Neural cell (in vitro differentiated cells): ENCODE measurements around the gene POLA2. TPM values are rescaled to one million over a fixed set of nuclear protein-coding genes. Genes with fewer than 3 reads are reported as not detected.
"Not testable (repeated sequence)": the region's sequence is repeated elsewhere in the genome, so short reads cannot be mapped to it uniquely, and the experiment has no call there.

Experiments used
- H2AFZ ChIP-seq: fragments of 200-600, 300-800 bp; sonication (generic), shearing (Covaris generic); 2 replicates; pipeline ENCODE4 v1.6.0; 2014; ENCODE audit warnings: low read depth, mild to moderate bottlenecking, antibody characterized with exemption, low read length, moderate library complexity
- H3F3A ChIP-seq: fragments of 200-600 bp; shearing (Covaris generic); 2 replicates; pipeline ENCODE4 v1.6.1; 2016; ENCODE audit warnings: mild to moderate bottlenecking, moderate library complexity, mixed read lengths, antibody characterized with exemption, low read length; ENCODE audit not compliant: insufficient read depth, poor library complexity, severe bottlenecking
- H3K27ac ChIP-seq: fragments of 200-600, 300-800 bp; sonication (generic), shearing (Covaris generic); 2 replicates; pipeline ENCODE4 v1.5.1; 2014; ENCODE audit warnings: mild to moderate bottlenecking, low read length, moderate library complexity
- H3K27me3 ChIP-seq: fragments of 300-800, 200-600 bp; sonication (generic), shearing (Covaris generic); 2 replicates; pipeline ENCODE4 v1.6.0; 2014; ENCODE audit warnings: mild to moderate bottlenecking, low read depth, low read length, moderate library complexity; ENCODE audit not compliant: insufficient read depth
- H3K36me3 ChIP-seq: fragments of 300-800, 200-600 bp; sonication (generic), shearing (Covaris generic); 2 replicates; pipeline ENCODE4 v1.5.1; 2014; ENCODE audit warnings: mild to moderate bottlenecking, antibody characterized with exemption, low read length, moderate library complexity; ENCODE audit not compliant: insufficient read depth
- H3K4me2 ChIP-seq: fragments of 300-800, 200-600 bp; sonication (generic), shearing (Covaris generic); 2 replicates; pipeline ENCODE4 v1.6.0; 2014; ENCODE audit warnings: mild to moderate bottlenecking, low read length
- H3K4me3 ChIP-seq: fragments of 300-800, 200-600 bp; sonication (generic), shearing (Covaris generic); 2 replicates; pipeline ENCODE4 v1.5.1; 2014; ENCODE audit warnings: mild to moderate bottlenecking, low read length, moderate library complexity
- H3K79me2 ChIP-seq: fragments of 200-600 bp; shearing (Covaris generic); replicated peaks from 2 replicates; pipeline ENCODE4 v1.6.0; 2014; ENCODE audit warnings: mild to moderate bottlenecking, low read length, moderate library complexity; ENCODE audit not compliant: insufficient read depth
- H3K9ac ChIP-seq: fragments of 300-800, 200-600 bp; sonication (generic), shearing (Covaris generic); 2 replicates; pipeline ENCODE4 v1.6.1; 2016; ENCODE audit warnings: mild to moderate bottlenecking, low read length, mixed read lengths
- H3K9me2 ChIP-seq: fragments of 200-600 bp; shearing (Covaris generic); 2 replicates; pipeline ENCODE4 v1.6.1; 2016; ENCODE audit warnings: mild to moderate bottlenecking, low read length, mixed read lengths; ENCODE audit not compliant: insufficient read depth
- H3K9me3 ChIP-seq: fragments of 200-600, 300-800 bp; sonication (generic), shearing (Covaris generic); 2 replicates; pipeline ENCODE4 v1.6.1; 2016; ENCODE audit warnings: mild to moderate bottlenecking, mixed run types, low read length, moderate library complexity, mixed read lengths
- H4K20me1 ChIP-seq: fragments of 200-600 bp; shearing (Covaris generic); 2 replicates; pipeline ENCODE4 v1.6.1; 2016; ENCODE audit warnings: mild to moderate bottlenecking, mixed run types; ENCODE audit not compliant: insufficient read depth
- EP300 ChIP-seq: fragments of 450-650 bp; conservative IDR thresholded peaks from 2 replicates; pipeline ENCODE4 v1.6.1; 2014; ENCODE audit warnings: antibody characterized with exemption, mild to moderate bottlenecking, moderate library complexity; ENCODE audit not compliant: poor library complexity, severe bottlenecking
- EZH2 ChIP-seq: fragments of 200-600, 300-800 bp; shearing (Covaris generic), sonication (generic); IDR thresholded peaks from 2 replicates; pipeline ENCODE4 v1.6.1; 2014; ENCODE audit warnings: antibody characterized with exemption, low read length, borderline replicate concordance, mild to moderate bottlenecking; ENCODE audit not compliant: insufficient read depth, poor library complexity, severe bottlenecking
- MXI1 ChIP-seq: fragments of 450-650 bp; conservative IDR thresholded peaks from 2 replicates; pipeline ENCODE4 v1.6.1; 2014; ENCODE audit warnings: antibody characterized with exemption, mild to moderate bottlenecking; ENCODE audit not compliant: poor library complexity, severe bottlenecking
- POLR2AphosphoS5 ChIP-seq: IDR thresholded peaks from 2 replicates; pipeline ENCODE4 v1.6.1; 2012
- RAD21 ChIP-seq: fragments of 450-650 bp; conservative IDR thresholded peaks from 2 replicates; pipeline ENCODE4 v1.6.1; 2014; ENCODE audit warnings: antibody characterized with exemption, mild to moderate bottlenecking, moderate library complexity
- SMC3 ChIP-seq: fragments of 450-650 bp; conservative IDR thresholded peaks from 2 replicates; pipeline ENCODE4 v1.6.1; 2014; ENCODE audit warnings: antibody characterized with exemption, mild to moderate bottlenecking, moderate library complexity; ENCODE audit not compliant: poor library complexity
- TAF1 ChIP-seq: IDR thresholded peaks from 2 replicates; pipeline ENCODE4 v1.6.1; 2012; ENCODE audit warnings: low read depth
- polyA plus RNA-seq: library from polyadenylated mRNA; depleted of rRNA; stranded (reverse); fragments of >200 nt; gene quantifications from 2 replicates; pipeline ENCODE4 v1.2.3, GENCODE V29; 2014
- TF ChIP-seq, protein P1 (sequence below): IDR thresholded peaks from 2 replicates; pipeline ENCODE4 v1.6.1; 2012; ENCODE audit warnings: borderline replicate concordance
- TF ChIP-seq, protein P2 (sequence below): fragments of 450-650 bp; IDR thresholded peaks from 2 replicates; pipeline ENCODE4 v1.5.1; 2014; ENCODE audit warnings: antibody characterized with exemption, mild to moderate bottlenecking, moderate library complexity; ENCODE audit not compliant: poor library complexity, severe bottlenecking

POLA2 gene
- polyA plus RNA-seq, 1 donor from 2014 or later = 4.3 TPM

DNA sequence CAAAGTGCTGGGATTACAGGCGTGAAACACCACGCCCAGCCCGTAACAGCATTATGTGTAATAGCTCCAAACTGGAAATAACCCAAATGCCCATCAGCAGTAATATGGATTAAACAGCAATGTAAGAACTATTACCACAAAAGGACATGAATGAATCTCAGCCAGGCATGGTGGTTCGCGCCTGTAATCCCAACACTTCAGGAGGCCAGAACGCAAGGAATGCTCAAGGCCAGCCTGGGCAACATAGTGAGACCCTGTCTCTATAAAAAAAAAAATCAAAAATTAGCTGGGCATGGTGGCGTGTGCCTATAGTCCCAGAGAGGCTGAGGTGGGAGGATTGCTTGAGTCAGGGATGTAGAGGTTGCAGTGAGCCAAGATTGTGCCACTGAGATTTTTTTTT lies 68.8 kb downstream of the POLA2 start:
- no peak overlapping the region for H3K27ac ChIP-seq
- no peak overlapping the region for H3K9ac ChIP-seq
- H3K9me2 ChIP-seq = no peaks in the 10 kb centered on the region
- H3F3A ChIP-seq = no peaks in the 10 kb centered on the region
- H3K4me2 ChIP-seq = no peak overlapping the region
- no peak for TF ChIP-seq SMC3
- TF ChIP-seq POLR2AphosphoS5 = no peak
- no peak for TF ChIP-seq TAF1
- no peak for TF ChIP-seq MXI1
- no peak for TF ChIP-seq RAD21
- no peak for TF ChIP-seq EP300
- TF ChIP-seq, protein P1, sequence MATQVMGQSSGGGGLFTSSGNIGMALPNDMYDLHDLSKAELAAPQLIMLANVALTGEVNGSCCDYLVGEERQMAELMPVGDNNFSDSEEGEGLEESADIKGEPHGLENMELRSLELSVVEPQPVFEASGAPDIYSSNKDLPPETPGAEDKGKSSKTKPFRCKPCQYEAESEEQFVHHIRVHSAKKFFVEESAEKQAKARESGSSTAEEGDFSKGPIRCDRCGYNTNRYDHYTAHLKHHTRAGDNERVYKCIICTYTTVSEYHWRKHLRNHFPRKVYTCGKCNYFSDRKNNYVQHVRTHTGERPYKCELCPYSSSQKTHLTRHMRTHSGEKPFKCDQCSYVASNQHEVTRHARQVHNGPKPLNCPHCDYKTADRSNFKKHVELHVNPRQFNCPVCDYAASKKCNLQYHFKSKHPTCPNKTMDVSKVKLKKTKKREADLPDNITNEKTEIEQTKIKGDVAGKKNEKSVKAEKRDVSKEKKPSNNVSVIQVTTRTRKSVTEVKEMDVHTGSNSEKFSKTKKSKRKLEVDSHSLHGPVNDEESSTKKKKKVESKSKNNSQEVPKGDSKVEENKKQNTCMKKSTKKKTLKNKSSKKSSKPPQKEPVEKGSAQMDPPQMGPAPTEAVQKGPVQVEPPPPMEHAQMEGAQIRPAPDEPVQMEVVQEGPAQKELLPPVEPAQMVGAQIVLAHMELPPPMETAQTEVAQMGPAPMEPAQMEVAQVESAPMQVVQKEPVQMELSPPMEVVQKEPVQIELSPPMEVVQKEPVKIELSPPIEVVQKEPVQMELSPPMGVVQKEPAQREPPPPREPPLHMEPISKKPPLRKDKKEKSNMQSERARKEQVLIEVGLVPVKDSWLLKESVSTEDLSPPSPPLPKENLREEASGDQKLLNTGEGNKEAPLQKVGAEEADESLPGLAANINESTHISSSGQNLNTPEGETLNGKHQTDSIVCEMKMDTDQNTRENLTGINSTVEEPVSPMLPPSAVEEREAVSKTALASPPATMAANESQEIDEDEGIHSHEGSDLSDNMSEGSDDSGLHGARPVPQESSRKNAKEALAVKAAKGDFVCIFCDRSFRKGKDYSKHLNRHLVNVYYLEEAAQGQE = no peak
- TF ChIP-seq, protein P2, sequence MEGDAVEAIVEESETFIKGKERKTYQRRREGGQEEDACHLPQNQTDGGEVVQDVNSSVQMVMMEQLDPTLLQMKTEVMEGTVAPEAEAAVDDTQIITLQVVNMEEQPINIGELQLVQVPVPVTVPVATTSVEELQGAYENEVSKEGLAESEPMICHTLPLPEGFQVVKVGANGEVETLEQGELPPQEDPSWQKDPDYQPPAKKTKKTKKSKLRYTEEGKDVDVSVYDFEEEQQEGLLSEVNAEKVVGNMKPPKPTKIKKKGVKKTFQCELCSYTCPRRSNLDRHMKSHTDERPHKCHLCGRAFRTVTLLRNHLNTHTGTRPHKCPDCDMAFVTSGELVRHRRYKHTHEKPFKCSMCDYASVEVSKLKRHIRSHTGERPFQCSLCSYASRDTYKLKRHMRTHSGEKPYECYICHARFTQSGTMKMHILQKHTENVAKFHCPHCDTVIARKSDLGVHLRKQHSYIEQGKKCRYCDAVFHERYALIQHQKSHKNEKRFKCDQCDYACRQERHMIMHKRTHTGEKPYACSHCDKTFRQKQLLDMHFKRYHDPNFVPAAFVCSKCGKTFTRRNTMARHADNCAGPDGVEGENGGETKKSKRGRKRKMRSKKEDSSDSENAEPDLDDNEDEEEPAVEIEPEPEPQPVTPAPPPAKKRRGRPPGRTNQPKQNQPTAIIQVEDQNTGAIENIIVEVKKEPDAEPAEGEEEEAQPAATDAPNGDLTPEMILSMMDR = no peak
- no peak for TF ChIP-seq EZH2
- H2AFZ ChIP-seq = no peak overlapping the region
- no peaks in the 10 kb centered on the region for H4K20me1 ChIP-seq
- H3K36me3 ChIP-seq = no peaks in the 10 kb centered on the region
- no peaks in the 10 kb centered on the region for H3K9me3 ChIP-seq
- peaks cover 17% of the 10 kb centered on the region for H3K79me2 ChIP-seq
- H3K27me3 ChIP-seq = no peaks in the 10 kb centered on the region
- H3K4me3 ChIP-seq = no peak overlapping the region

- H3K9ac ChIP-seq, H3K4me3 ChIP-seq: not testable (repeated sequence)
These were observed 70.8 kb downstream of the POLA2 start for GRCh38 chr11:65332591-65332990.

DNA sequence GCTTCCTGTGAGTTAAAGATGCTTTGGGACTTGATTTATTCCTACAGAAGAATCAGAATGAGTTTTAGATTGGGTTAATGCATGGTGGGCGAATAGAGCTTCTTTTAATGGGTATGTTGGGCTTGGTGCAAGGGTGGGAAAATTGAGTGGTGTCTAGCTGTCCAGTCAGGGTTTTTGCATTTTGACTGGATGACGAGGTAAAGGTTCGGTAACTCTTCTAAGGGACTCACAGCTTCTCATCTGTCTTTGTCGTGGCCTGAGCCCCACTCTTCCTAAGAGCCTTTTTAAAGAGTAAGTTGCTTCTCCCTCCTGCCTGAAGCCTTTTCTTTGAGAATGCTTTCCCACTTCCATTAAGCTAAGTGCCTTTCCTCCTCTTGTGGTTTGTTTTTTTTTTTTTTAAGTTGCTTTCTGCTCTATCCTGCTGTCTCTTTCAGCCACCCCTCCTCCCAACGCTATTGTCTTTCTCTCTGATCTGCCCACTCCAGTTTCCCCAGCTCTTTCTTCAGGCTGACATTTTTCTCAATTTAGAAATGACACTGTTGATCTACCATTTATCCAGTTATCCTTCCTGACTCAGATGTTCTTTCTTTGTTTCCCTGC lies 73.0 kb downstream of the POLA2 start:
- H3K36me3 ChIP-seq = no peaks in the 10 kb centered on the region
- peak overlapping the region; percentile 95 for H3K4me3 ChIP-seq
- H3K4me2 ChIP-seq = peak overlapping the region; percentile 94
- H4K20me1 ChIP-seq = peaks cover 1% of the 10 kb centered on the region
- H2AFZ ChIP-seq = no peak overlapping the region
- H3K9me2 ChIP-seq = no peaks in the 10 kb centered on the region
- TF ChIP-seq EZH2 (no peak), MXI1 (no peak), TAF1 (peak; percentile 15), RAD21 (no peak), POLR2AphosphoS5 (peak; percentile 29), EP300 (no peak)
- TF ChIP-seq, protein P1 = peak; percentile 37
- TF ChIP-seq, protein P2 = no peak
- peak overlapping the region; percentile 86 for H3K27ac ChIP-seq
- H3K27me3 ChIP-seq = no peaks in the 10 kb centered on the region
- no peaks in the 10 kb centered on the region for H3K9me3 ChIP-seq
- H3F3A ChIP-seq = no peaks in the 10 kb centered on the region
- H3K9ac ChIP-seq = peak overlapping the region; percentile 92
- H3K79me2 ChIP-seq = peaks cover 57% of the 10 kb centered on the region

More at GRCh38 chr11:65332591-65332990, 70.8 kb downstream of the POLA2 start:
- H3K9me2 ChIP-seq, H3K27me3 ChIP-seq, H4K20me1 ChIP-seq, H2AFZ ChIP-seq, H3K9me3 ChIP-seq, H3K4me2 ChIP-seq, H3K27ac ChIP-seq, H3F3A ChIP-seq, H3K36me3 ChIP-seq: not testable (repeated sequence)
- H3K79me2 ChIP-seq = peaks cover 35% of the 10 kb centered on the region
